ENCODE data around the gene SORCS2. TPM values are rescaled to one million over a fixed set of nuclear protein-coding genes. Genes with fewer than 3 reads are reported as not detected.

Gene SORCS2
- polyA plus RNA-seq, 1 donor (not counting 4 experiments of a cell fraction or from before 2014, with no cell fraction given), result 0.09 TPM

DNA sequence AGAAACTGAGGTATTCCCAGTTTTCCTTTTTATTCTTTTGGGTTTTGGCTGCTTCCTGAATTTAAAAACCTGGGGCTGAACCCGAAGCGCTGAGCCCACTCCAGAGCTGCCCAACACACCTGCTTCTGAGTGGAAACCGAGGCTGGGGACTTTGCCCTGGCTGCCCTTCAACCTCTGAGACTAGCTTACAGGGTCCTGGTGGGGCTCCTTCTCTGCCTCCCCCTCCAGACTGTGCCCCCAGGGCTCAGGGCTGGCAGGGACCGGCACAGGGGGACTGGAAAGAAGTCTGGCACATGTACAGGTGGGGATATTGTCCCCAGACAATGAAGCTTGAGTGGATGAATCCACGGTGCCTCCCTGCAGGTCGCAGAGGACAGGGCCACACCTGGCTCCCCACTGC, 482.8 kb downstream of the SORCS2 start:
- Histone ChIP-seq H3K27me3 (ENCODE audit: control insufficient read depth, extremely low read depth, insufficient read depth, low read length) (no peaks in the 10 kb centered on the region), H3K9me3 (ENCODE audit: control insufficient read depth, low read depth, low read length) (no peaks in the 10 kb centered on the region), H3K4me2 (ENCODE audit: control insufficient read depth, extremely low read depth, insufficient read depth, low read depth, low read length) (no peak overlapping the region), H3K4me1 (ENCODE audit: control insufficient read depth, extremely low read depth, insufficient read depth, low read length) (peaks cover 10% of the 10 kb centered on the region), H4K20me1 (ENCODE audit: control insufficient read depth, extremely low read depth, insufficient read depth, low read length) (no peaks in the 10 kb centered on the region), H3K9me1 (ENCODE audit: control insufficient read depth, extremely low read depth, insufficient read depth, low read length) (no peaks in the 10 kb centered on the region), H3K27ac (ENCODE audit: control insufficient read depth, insufficient read depth, low read length) (no peak overlapping the region), H3K4me3 (ENCODE audit: control insufficient read depth in 2 of 3, extremely low read depth in 1 of 3, insufficient read depth in 2 of 3, low read depth in 1 of 3, low read length in 3 of 3) (no peak overlapping the region), H2AFZ (ENCODE audit: control insufficient read depth, low read length) (no peak overlapping the region), H3K9ac (ENCODE audit: control insufficient read depth, extremely low read depth, insufficient read depth, low read length) (no peak overlapping the region), H3K36me3 (ENCODE audit: control insufficient read depth in 2 of 2, extremely low read depth in 1 of 2, insufficient read depth in 2 of 2, low read length in 2 of 2) (no peaks in the 10 kb centered on the region), H3K79me2 (ENCODE audit: control insufficient read depth, insufficient read depth, low read length) (no peaks in the 10 kb centered on the region)
- dilution Hi-C loops (cut with MboI; ENCODE audit: extremely low pct_ligation_motif_present, low sequenced_read_pairs), result no loop called here
- TF ChIP-seq, protein P1, sequence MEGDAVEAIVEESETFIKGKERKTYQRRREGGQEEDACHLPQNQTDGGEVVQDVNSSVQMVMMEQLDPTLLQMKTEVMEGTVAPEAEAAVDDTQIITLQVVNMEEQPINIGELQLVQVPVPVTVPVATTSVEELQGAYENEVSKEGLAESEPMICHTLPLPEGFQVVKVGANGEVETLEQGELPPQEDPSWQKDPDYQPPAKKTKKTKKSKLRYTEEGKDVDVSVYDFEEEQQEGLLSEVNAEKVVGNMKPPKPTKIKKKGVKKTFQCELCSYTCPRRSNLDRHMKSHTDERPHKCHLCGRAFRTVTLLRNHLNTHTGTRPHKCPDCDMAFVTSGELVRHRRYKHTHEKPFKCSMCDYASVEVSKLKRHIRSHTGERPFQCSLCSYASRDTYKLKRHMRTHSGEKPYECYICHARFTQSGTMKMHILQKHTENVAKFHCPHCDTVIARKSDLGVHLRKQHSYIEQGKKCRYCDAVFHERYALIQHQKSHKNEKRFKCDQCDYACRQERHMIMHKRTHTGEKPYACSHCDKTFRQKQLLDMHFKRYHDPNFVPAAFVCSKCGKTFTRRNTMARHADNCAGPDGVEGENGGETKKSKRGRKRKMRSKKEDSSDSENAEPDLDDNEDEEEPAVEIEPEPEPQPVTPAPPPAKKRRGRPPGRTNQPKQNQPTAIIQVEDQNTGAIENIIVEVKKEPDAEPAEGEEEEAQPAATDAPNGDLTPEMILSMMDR (optimal IDR thresholded peaks at IDR 0.05 in 1 of 3, IDR thresholded peaks at IDR 0.05 in 1 of 3, conservative IDR thresholded peaks at IDR 0.05 in 1 of 3; ENCODE audit: extremely low read depth in 1 of 3, insufficient read depth in 2 of 3, low read length in 3 of 3), result no peak
- no peak for TF ChIP-seq EZH2 (IDR thresholded peaks at IDR 0.05; ENCODE audit: low read length)
- DNase-seq (ENCODE audit: low read depth, low spot score) (no peak), FAIRE-seq (no peak)

- H3K4me1 ChIP-seq (ENCODE audit: control insufficient read depth, extremely low read depth, insufficient read depth, low read length), result peaks cover 10% of the 10 kb centered on the region
- H3K79me2 ChIP-seq (ENCODE audit: control insufficient read depth, insufficient read depth, low read length), result no peaks in the 10 kb centered on the region
- H3K36me3 ChIP-seq (ENCODE audit: control insufficient read depth in 2 of 2, extremely low read depth in 1 of 2, insufficient read depth in 2 of 2, low read length in 2 of 2), result no peaks in the 10 kb centered on the region
- no peak overlapping the region for H3K4me2 ChIP-seq (ENCODE audit: control insufficient read depth, extremely low read depth, insufficient read depth, low read depth, low read length)
- H3K27me3 ChIP-seq (ENCODE audit: control insufficient read depth, extremely low read depth, insufficient read depth, low read length), result no peaks in the 10 kb centered on the region
- dilution Hi-C loops (cut with MboI; ENCODE audit: extremely low pct_ligation_motif_present, low sequenced_read_pairs), result no loop called here
- H4K20me1 ChIP-seq (ENCODE audit: control insufficient read depth, extremely low read depth, insufficient read depth, low read length), result no peaks in the 10 kb centered on the region
- TF ChIP-seq, protein P1 (optimal IDR thresholded peaks at IDR 0.05 in 1 of 3, IDR thresholded peaks at IDR 0.05 in 1 of 3, conservative IDR thresholded peaks at IDR 0.05 in 1 of 3; ENCODE audit: extremely low read depth in 1 of 3, insufficient read depth in 2 of 3, low read length in 3 of 3), result no peak
- no peak for TF ChIP-seq EZH2 (IDR thresholded peaks at IDR 0.05; ENCODE audit: low read length)
- no peaks in the 10 kb centered on the region for H3K9me1 ChIP-seq (ENCODE audit: control insufficient read depth, extremely low read depth, insufficient read depth, low read length)
- H3K27ac ChIP-seq (ENCODE audit: control insufficient read depth, insufficient read depth, low read length), result no peak overlapping the region
- no peak overlapping the region for H2AFZ ChIP-seq (ENCODE audit: control insufficient read depth, low read length)
- FAIRE-seq, result no peak
- no peaks in the 10 kb centered on the region for H3K9me3 ChIP-seq (ENCODE audit: control insufficient read depth, low read depth, low read length)
- no peak overlapping the region for H3K4me3 ChIP-seq (ENCODE audit: control insufficient read depth in 2 of 3, extremely low read depth in 1 of 3, insufficient read depth in 2 of 3, low read depth in 1 of 3, low read length in 3 of 3)
- no peak for DNase-seq (ENCODE audit: low read depth, low spot score)
- no peak overlapping the region for H3K9ac ChIP-seq (ENCODE audit: control insufficient read depth, extremely low read depth, insufficient read depth, low read length)
Observed at GRCh38 chr4:7675612-7676320, 483.4 kb downstream of the SORCS2 start.

Data from keratinocyte (primary cell).